Measurements from ENCODE around the gene FOXP1. TPM values are rescaled to one million over a fixed set of nuclear protein-coding genes. Genes with fewer than 3 reads are reported as not detected.

Gene FOXP1
- total RNA-seq, 2 donors from 2014 or later = 377 to 395 TPM

GRCh38 chr3:71384388-71384787 is 199.1 kb downstream of the FOXP1 start:
- Mint-ChIP-seq H3K27ac (peak overlapping the region; percentile 72), H3K36me3 (ENCODE audit: low read depth) (peaks cover 6% of the 10 kb centered on the region), H3K4me1 (peaks cover 36% of the 10 kb centered on the region), H3K27me3 (no peaks in the 10 kb centered on the region), H3K4me3 (peak overlapping the region; percentile 12)
- DNase-seq (no peak), ATAC-seq (no peak)
- no peaks in the 10 kb centered on the region for H3K9me3 ChIP-seq (ENCODE audit: control insufficient read depth, low read length, poor library complexity, severe bottlenecking)

GRCh38 chr3:71380096-71380495 is 203.4 kb downstream of the FOXP1 start:
- H3K36me3 Mint-ChIP-seq (ENCODE audit: low read depth) = peaks cover 4% of the 10 kb centered on the region
- no peak overlapping the region for H3K27ac Mint-ChIP-seq
- ATAC-seq (no peak), DNase-seq (no peak)
- no peaks in the 10 kb centered on the region for H3K9me3 ChIP-seq (ENCODE audit: control insufficient read depth, low read length, poor library complexity, severe bottlenecking)
- peaks cover 29% of the 10 kb centered on the region for H3K4me1 Mint-ChIP-seq
- H3K27me3 Mint-ChIP-seq = no peaks in the 10 kb centered on the region
- no peak overlapping the region for H3K4me3 Mint-ChIP-seq

- no peak overlapping the region for H3K4me3 Mint-ChIP-seq
- peak overlapping the region; percentile 34 for H3K27ac Mint-ChIP-seq
- peaks cover 2% of the 10 kb centered on the region for H3K36me3 Mint-ChIP-seq (ENCODE audit: low read depth)
- H3K4me1 Mint-ChIP-seq = peaks cover 17% of the 10 kb centered on the region
- no peaks in the 10 kb centered on the region for H3K9me3 ChIP-seq (ENCODE audit: control insufficient read depth, low read length, poor library complexity, severe bottlenecking)
- H3K27me3 Mint-ChIP-seq = no peaks in the 10 kb centered on the region
- ATAC-seq = no peak
- no peak for DNase-seq
Observed at GRCh38 chr3:71378509-71378908, 205.0 kb downstream of the FOXP1 start.

GRCh38 chr3:71376911-71377310 is 206.6 kb downstream of the FOXP1 start:
- Mint-ChIP-seq H3K4me3 (no peak overlapping the region), H3K27me3 (no peaks in the 10 kb centered on the region), H3K27ac (no peak overlapping the region), H3K4me1 (peaks cover 22% of the 10 kb centered on the region), H3K36me3 (ENCODE audit: low read depth) (no peaks in the 10 kb centered on the region)
- ATAC-seq = no peak
- no peaks in the 10 kb centered on the region for H3K9me3 ChIP-seq (ENCODE audit: control insufficient read depth, low read length, poor library complexity, severe bottlenecking)
- no peak for DNase-seq

- Mint-ChIP-seq H3K27ac (no peak overlapping the region), H3K4me3 (no peak overlapping the region), H3K27me3 (no peaks in the 10 kb centered on the region), H3K36me3 (ENCODE audit: low read depth) (no peaks in the 10 kb centered on the region), H3K4me1 (peaks cover 20% of the 10 kb centered on the region)
- H3K9me3 ChIP-seq (ENCODE audit: control insufficient read depth, low read length, poor library complexity, severe bottlenecking) = no peaks in the 10 kb centered on the region
- ATAC-seq (no peak), DNase-seq (no peak)
Observed at GRCh38 chr3:71376503-71376902, 207.0 kb downstream of the FOXP1 start.

- Mint-ChIP-seq H3K27ac (peak overlapping the region; percentile 49), H3K4me3 (no peak overlapping the region), H3K4me1 (peaks cover 20% of the 10 kb centered on the region), H3K27me3 (no peaks in the 10 kb centered on the region), H3K36me3 (ENCODE audit: low read depth) (no peaks in the 10 kb centered on the region)
- ATAC-seq (no peak), DNase-seq (no peak)
- H3K9me3 ChIP-seq (ENCODE audit: control insufficient read depth, low read length, poor library complexity, severe bottlenecking) = no peaks in the 10 kb centered on the region
Observed at GRCh38 chr3:71374582-71374981, 208.9 kb downstream of the FOXP1 start.

- Mint-ChIP-seq H3K4me1 (peaks cover 18% of the 10 kb centered on the region), H3K36me3 (ENCODE audit: low read depth) (no peaks in the 10 kb centered on the region), H3K4me3 (peak overlapping the region; percentile 45), H3K27ac (peak overlapping the region; percentile 94), H3K27me3 (no peaks in the 10 kb centered on the region)
- peak; percentile 91 for ATAC-seq
- no peaks in the 10 kb centered on the region for H3K9me3 ChIP-seq (ENCODE audit: control insufficient read depth, low read length, poor library complexity, severe bottlenecking)
- DNase-seq = no peak
Observed at GRCh38 chr3:71372911-71373637, 210.5 kb downstream of the FOXP1 start.

GRCh38 chr3:71372241-71372768 is 211.2 kb downstream of the FOXP1 start:
- Mint-ChIP-seq H3K4me1 (peaks cover 21% of the 10 kb centered on the region), H3K36me3 (ENCODE audit: low read depth) (peaks cover 2% of the 10 kb centered on the region), H3K4me3 (peak overlapping the region; percentile 5), H3K27ac (peak overlapping the region; percentile 94), H3K27me3 (no peaks in the 10 kb centered on the region)
- DNase-seq (no peak), ATAC-seq (peak; percentile 13)
- H3K9me3 ChIP-seq (ENCODE audit: control insufficient read depth, low read length, poor library complexity, severe bottlenecking) = no peaks in the 10 kb centered on the region

GRCh38 chr3:71371282-71371681 is 212.2 kb downstream of the FOXP1 start:
- H3K4me1 Mint-ChIP-seq = peaks cover 26% of the 10 kb centered on the region
- no peak for ATAC-seq
- DNase-seq = no peak
- H3K4me3 Mint-ChIP-seq = no peak overlapping the region
- no peaks in the 10 kb centered on the region for H3K9me3 ChIP-seq (ENCODE audit: control insufficient read depth, low read length, poor library complexity, severe bottlenecking)
- H3K36me3 Mint-ChIP-seq (ENCODE audit: low read depth) = peaks cover 6% of the 10 kb centered on the region
- H3K27me3 Mint-ChIP-seq = no peaks in the 10 kb centered on the region
- peak overlapping the region; percentile 94 for H3K27ac Mint-ChIP-seq

- Mint-ChIP-seq H3K27ac (peak overlapping the region; percentile 94), H3K4me1 (peaks cover 26% of the 10 kb centered on the region), H3K36me3 (ENCODE audit: low read depth) (peaks cover 6% of the 10 kb centered on the region), H3K27me3 (no peaks in the 10 kb centered on the region), H3K4me3 (no peak overlapping the region)
- DNase-seq = no peak
- ATAC-seq = no peak
- no peaks in the 10 kb centered on the region for H3K9me3 ChIP-seq (ENCODE audit: control insufficient read depth, low read length, poor library complexity, severe bottlenecking)
Observed at GRCh38 chr3:71370467-71370866, 213.1 kb downstream of the FOXP1 start.

GRCh38 chr3:71369701-71370391 is 213.7 kb downstream of the FOXP1 start:
- Mint-ChIP-seq H3K36me3 (ENCODE audit: low read depth) (peaks cover 6% of the 10 kb centered on the region), H3K4me3 (no peak overlapping the region), H3K27me3 (no peaks in the 10 kb centered on the region), H3K4me1 (peaks cover 26% of the 10 kb centered on the region), H3K27ac (no peak overlapping the region)
- DNase-seq (no peak), ATAC-seq (no peak)
- no peaks in the 10 kb centered on the region for H3K9me3 ChIP-seq (ENCODE audit: control insufficient read depth, low read length, poor library complexity, severe bottlenecking)

- H3K27me3 Mint-ChIP-seq = no peaks in the 10 kb centered on the region
- H3K27ac Mint-ChIP-seq = no peak overlapping the region
- no peak for ATAC-seq
- no peak overlapping the region for H3K4me3 Mint-ChIP-seq
- peaks cover 6% of the 10 kb centered on the region for H3K36me3 Mint-ChIP-seq (ENCODE audit: low read depth)
- DNase-seq = no peak
- no peaks in the 10 kb centered on the region for H3K9me3 ChIP-seq (ENCODE audit: control insufficient read depth, low read length, poor library complexity, severe bottlenecking)
- H3K4me1 Mint-ChIP-seq = peaks cover 19% of the 10 kb centered on the region
Observed at GRCh38 chr3:71366988-71367604, 216.4 kb downstream of the FOXP1 start.

- H3K27ac Mint-ChIP-seq = peak overlapping the region; percentile 77
- DNase-seq = no peak
- no peak for ATAC-seq
- no peaks in the 10 kb centered on the region for H3K9me3 ChIP-seq (ENCODE audit: control insufficient read depth, low read length, poor library complexity, severe bottlenecking)
- peaks cover 39% of the 10 kb centered on the region for H3K4me1 Mint-ChIP-seq
- H3K27me3 Mint-ChIP-seq = no peaks in the 10 kb centered on the region
- no peak overlapping the region for H3K4me3 Mint-ChIP-seq
- no peaks in the 10 kb centered on the region for H3K36me3 Mint-ChIP-seq (ENCODE audit: low read depth)
Observed at GRCh38 chr3:71361334-71361890, 222.1 kb downstream of the FOXP1 start.
